ENCODE data around the gene MUC13.

Gene MUC13

GRCh38 chr3:124884474-124885101 lies 50.0 kb downstream of the MUC13 start:
- Histone ChIP-seq H4K91ac (ENCODE audit: low read depth, low read length, poor library complexity) (no peak overlapping the region), H3K9ac (ENCODE audit: low read depth, low read length, poor library complexity) (no peak overlapping the region), H3K36me3 (replicated peaks in 1 of 2; ENCODE audit: control insufficient read depth in 2 of 2, insufficient read depth in 2 of 2, low read length in 2 of 2) (no peaks in the 10 kb centered on the region), H2BK120ac (ENCODE audit: low read depth, low read length) (no peak overlapping the region), H3K27ac (replicated peaks; ENCODE audit: low read length) (peak overlapping the region; percentile 87), H3K9me3 (replicated peaks in 1 of 2; ENCODE audit: control insufficient read depth in 2 of 2, insufficient read depth in 1 of 2, low read depth in 1 of 2, low read length in 2 of 2) (no peaks in the 10 kb centered on the region), H2AFZ (ENCODE audit: low read length) (no peak overlapping the region), H2BK5ac (ENCODE audit: low read length) (no peak overlapping the region), H3K23ac (ENCODE audit: low read depth, low read length, poor library complexity) (no peak overlapping the region), H3K4me2 (ENCODE audit: insufficient read depth, low read length, poor library complexity, severe bottlenecking) (no peak overlapping the region), H2BK12ac (ENCODE audit: low read length) (no peak overlapping the region), H3K14ac (ENCODE audit: low read length) (no peak overlapping the region), H3K79me1 (ENCODE audit: low read depth, low read length) (no peaks in the 10 kb centered on the region), H2BK15ac (ENCODE audit: low read length) (no peak overlapping the region), H2AK5ac (ENCODE audit: low read depth, low read length) (peak overlapping the region; percentile 12), H3K27me3 (ENCODE audit: control insufficient read depth in 3 of 3, insufficient read depth in 3 of 3, low read depth in 1 of 3, low read length in 3 of 3) (peaks cover 0 to 22% (median 0%) of the 10 kb centered on the region in 3 experiments), H3K18ac (ENCODE audit: low read length) (no peak overlapping the region), H4K8ac (ENCODE audit: low read depth, low read length) (no peak overlapping the region), H3K4ac (ENCODE audit: low read length) (no peak overlapping the region), H3K4me1 (ENCODE audit: control insufficient read depth in 2 of 2, insufficient read depth in 1 of 2, low read depth in 1 of 2, low read length in 2 of 2) (peaks cover 22 to 24% of the 10 kb centered on the region in 2 donors), H3K4me3 (ENCODE audit: low read length in 2 of 2) (no peak overlapping the region)
- WGBS, 2 donors (ENCODE audit: extremely low coverage in 2 of 2, insufficient read length in 2 of 2, insufficient replicate concordance in 1 of 2) = no CpG with 5 or more reads among the region's 7 CpGs
- no peak for DNase-seq (ENCODE audit: low spot score)

GRCh38 chr3:124883766-124884473 lies 50.6 kb downstream of the MUC13 start:
- peaks cover 0 to 15% (median 0%) of the 10 kb centered on the region in 3 experiments for H3K27me3 ChIP-seq (ENCODE audit: control insufficient read depth in 3 of 3, insufficient read depth in 3 of 3, low read depth in 1 of 3, low read length in 3 of 3)
- H2AFZ ChIP-seq (ENCODE audit: low read length) = no peak overlapping the region
- H3K23ac ChIP-seq (ENCODE audit: low read depth, low read length, poor library complexity) = no peak overlapping the region
- H3K4ac ChIP-seq (ENCODE audit: low read length) = no peak overlapping the region
- H3K4me3 ChIP-seq (ENCODE audit: low read length in 2 of 2) = no peak overlapping the region
- DNase-seq (ENCODE audit: low spot score) = peak; percentile 36
- peaks cover 24 to 27% of the 10 kb centered on the region in 2 donors for H3K4me1 ChIP-seq (ENCODE audit: control insufficient read depth in 2 of 2, insufficient read depth in 1 of 2, low read depth in 1 of 2, low read length in 2 of 2)
- H3K27ac ChIP-seq (replicated peaks; ENCODE audit: low read length) = peak overlapping the region; percentile 87
- no peak overlapping the region for H2BK120ac ChIP-seq (ENCODE audit: low read depth, low read length)
- H2BK12ac ChIP-seq (ENCODE audit: low read length) = no peak overlapping the region
- no peaks in the 10 kb centered on the region for H3K79me1 ChIP-seq (ENCODE audit: low read depth, low read length)
- H2BK15ac ChIP-seq (ENCODE audit: low read length) = no peak overlapping the region
- no peak overlapping the region for H3K9ac ChIP-seq (ENCODE audit: low read depth, low read length, poor library complexity)
- peak overlapping the region; percentile 64 for H3K18ac ChIP-seq (ENCODE audit: low read length)
- no peak overlapping the region for H4K8ac ChIP-seq (ENCODE audit: low read depth, low read length)
- no peaks in the 10 kb centered on the region for H3K36me3 ChIP-seq (replicated peaks in 1 of 2; ENCODE audit: control insufficient read depth in 2 of 2, insufficient read depth in 2 of 2, low read length in 2 of 2)
- no peak overlapping the region for H3K14ac ChIP-seq (ENCODE audit: low read length)
- H2AK5ac ChIP-seq (ENCODE audit: low read depth, low read length) = peak overlapping the region; percentile 12
- no peak overlapping the region for H4K91ac ChIP-seq (ENCODE audit: low read depth, low read length, poor library complexity)
- H3K9me3 ChIP-seq (replicated peaks in 1 of 2; ENCODE audit: control insufficient read depth in 2 of 2, insufficient read depth in 1 of 2, low read depth in 1 of 2, low read length in 2 of 2) = no peaks in the 10 kb centered on the region
- H2BK5ac ChIP-seq (ENCODE audit: low read length) = no peak overlapping the region
- peak overlapping the region; percentile 37 for H3K4me2 ChIP-seq (ENCODE audit: insufficient read depth, low read length, poor library complexity, severe bottlenecking)
- no CpG with 5 or more reads among the region's 7 CpGs for WGBS, 2 donors (ENCODE audit: extremely low coverage in 2 of 2, insufficient read length in 2 of 2, insufficient replicate concordance in 1 of 2)

- no peaks in the 10 kb centered on the region for H3K9me3 ChIP-seq (replicated peaks in 1 of 2; ENCODE audit: control insufficient read depth in 2 of 2, insufficient read depth in 1 of 2, low read depth in 1 of 2, low read length in 2 of 2)
- no peak overlapping the region for H3K14ac ChIP-seq (ENCODE audit: low read length)
- no peaks in the 10 kb centered on the region for H3K36me3 ChIP-seq (replicated peaks in 1 of 2; ENCODE audit: control insufficient read depth in 2 of 2, insufficient read depth in 2 of 2, low read length in 2 of 2)
- peak overlapping the region; percentile 37 for H3K4me2 ChIP-seq (ENCODE audit: insufficient read depth, low read length, poor library complexity, severe bottlenecking)
- H3K4me1 ChIP-seq (ENCODE audit: control insufficient read depth in 2 of 2, insufficient read depth in 1 of 2, low read depth in 1 of 2, low read length in 2 of 2) = peaks cover 20 to 30% of the 10 kb centered on the region in 2 donors
- WGBS, 2 donors (ENCODE audit: extremely low coverage in 2 of 2, insufficient read length in 2 of 2, insufficient replicate concordance in 1 of 2) = no CpG with 5 or more reads among the region's 13 CpGs
- no peak overlapping the region for H2AK5ac ChIP-seq (ENCODE audit: low read depth, low read length)
- H3K9ac ChIP-seq (ENCODE audit: low read depth, low read length, poor library complexity) = no peak overlapping the region
- peak; percentile 67 for DNase-seq (ENCODE audit: low spot score)
- H2BK120ac ChIP-seq (ENCODE audit: low read depth, low read length) = no peak overlapping the region
- H2BK5ac ChIP-seq (ENCODE audit: low read length) = no peak overlapping the region
- H2BK15ac ChIP-seq (ENCODE audit: low read length) = no peak overlapping the region
- no peak overlapping the region for H4K8ac ChIP-seq (ENCODE audit: low read depth, low read length)
- H3K4ac ChIP-seq (ENCODE audit: low read length) = no peak overlapping the region
- no peak overlapping the region for H4K91ac ChIP-seq (ENCODE audit: low read depth, low read length, poor library complexity)
- no peak overlapping the region for H3K4me3 ChIP-seq (ENCODE audit: low read length in 2 of 2)
- peaks cover 0 to 7% (median 0%) of the 10 kb centered on the region in 3 experiments for H3K27me3 ChIP-seq (ENCODE audit: control insufficient read depth in 3 of 3, insufficient read depth in 3 of 3, low read depth in 1 of 3, low read length in 3 of 3)
- peak overlapping the region; percentile 64 for H3K18ac ChIP-seq (ENCODE audit: low read length)
- no peak overlapping the region for H2AFZ ChIP-seq (ENCODE audit: low read length)
- no peaks in the 10 kb centered on the region for H3K79me1 ChIP-seq (ENCODE audit: low read depth, low read length)
- no peak overlapping the region for H3K23ac ChIP-seq (ENCODE audit: low read depth, low read length, poor library complexity)
- H3K27ac ChIP-seq (replicated peaks; ENCODE audit: low read length) = peak overlapping the region; percentile 87
- no peak overlapping the region for H2BK12ac ChIP-seq (ENCODE audit: low read length)
Measured at GRCh38 chr3:124882816-124883747, 51.5 kb downstream of the MUC13 start.

All from neuronal stem cell (in vitro differentiated cells).